ENCODE results near the gene NGDN. TPM values are rescaled to one million over a fixed set of nuclear protein-coding genes. Genes with fewer than 3 reads are reported as not detected.

Gene NGDN
- total and polyA plus RNA-seq, 4 donors = 30.8 to 41.7 (median 35.5) TPM

GRCh38 chr14:23494223-23494622 lies 24.7 kb downstream of the NGDN start:
- intact Hi-C loops (cut with DNase I) = no loop called here
- Histone ChIP-seq H3K36me3 (ENCODE audit: control insufficient read depth in 1 of 2, insufficient read depth in 2 of 2, low read length in 1 of 2) (no peaks in the 10 kb centered on the region), H3K27me3 (ENCODE audit: control insufficient read depth in 1 of 2, insufficient read depth in 2 of 2, low read length in 1 of 2) (no peaks in the 10 kb centered on the region), H3K4me3 (ENCODE audit: low read length in 2 of 2) (no peak overlapping the region), H3K9me3 (ENCODE audit: control insufficient read depth, low read length) (no peaks in the 10 kb centered on the region), H3K4me1 (ENCODE audit: control insufficient read depth in 1 of 2, insufficient read depth in 2 of 2, low read length in 2 of 2) (no peaks in the 10 kb centered on the region), H3K27ac (ENCODE audit: low read depth in 1 of 2, low read length in 2 of 2) (no peak overlapping the region)
- no peak for ATAC-seq (ENCODE audit: low FRiP score)
- no peak for DNase-seq
- WGBS, 2 donors = 49 to 51% methylated on average over 2 of the region's 2 CpGs

GRCh38 chr14:23512156-23512555 lies 42.7 kb downstream of the NGDN start:
- H3K4me3 ChIP-seq (ENCODE audit: low read length in 2 of 2) = no peak overlapping the region
- intact Hi-C loops (cut with DNase I) = no loop called here
- DNase-seq = no peak
- WGBS, 2 donors = 36 to 50% methylated on average over 12 to 13 of the region's 13 CpGs
- H3K36me3 ChIP-seq (ENCODE audit: control insufficient read depth in 1 of 2, insufficient read depth in 2 of 2, low read length in 1 of 2) = peaks cover 0 to 2% of the 10 kb centered on the region in 2 donors
- ATAC-seq (ENCODE audit: low FRiP score) = no peak
- no peaks in the 10 kb centered on the region for H3K27me3 ChIP-seq (ENCODE audit: control insufficient read depth in 1 of 2, insufficient read depth in 2 of 2, low read length in 1 of 2)
- no peaks in the 10 kb centered on the region for H3K9me3 ChIP-seq (ENCODE audit: control insufficient read depth, low read length)
- H3K4me1 ChIP-seq (ENCODE audit: control insufficient read depth in 1 of 2, insufficient read depth in 2 of 2, low read length in 2 of 2) = no peaks in the 10 kb centered on the region
- no peak overlapping the region for H3K27ac ChIP-seq (ENCODE audit: low read depth in 1 of 2, low read length in 2 of 2)

GRCh38 chr14:23513005-23513817 lies 43.7 kb downstream of the NGDN start:
- 81 to 84% methylated on average over 23 to 25 of the region's 25 CpGs for WGBS, 2 donors
- H3K4me3 ChIP-seq (ENCODE audit: low read length in 2 of 2) = no peak overlapping the region

GRCh38 chr14:23513818-23514643 lies 44.5 kb downstream of the NGDN start:
- DNase-seq = no peak
- no peak overlapping the region for H3K4me3 ChIP-seq (ENCODE audit: low read length in 2 of 2)
- intact Hi-C loops (cut with DNase I) = no loop called here
- ATAC-seq (ENCODE audit: low FRiP score) = no peak
- WGBS, 2 donors = 78 to 80% methylated on average over 8 of the region's 8 CpGs
- no peaks in the 10 kb centered on the region for H3K9me3 ChIP-seq (ENCODE audit: control insufficient read depth, low read length)
- H3K27me3 ChIP-seq (ENCODE audit: control insufficient read depth in 1 of 2, insufficient read depth in 2 of 2, low read length in 1 of 2) = no peaks in the 10 kb centered on the region
- H3K4me1 ChIP-seq (ENCODE audit: control insufficient read depth in 1 of 2, insufficient read depth in 2 of 2, low read length in 2 of 2) = no peaks in the 10 kb centered on the region
- H3K36me3 ChIP-seq (ENCODE audit: control insufficient read depth in 1 of 2, insufficient read depth in 2 of 2, low read length in 1 of 2) = peaks cover 0 to 2% of the 10 kb centered on the region in 2 donors
- no peak overlapping the region for H3K27ac ChIP-seq (ENCODE audit: low read depth in 1 of 2, low read length in 2 of 2)

More at GRCh38 chr14:23513005-23513817, 43.7 kb downstream of the NGDN start:
- ATAC-seq (ENCODE audit: low FRiP score) (peak; percentile 20), DNase-seq (no peak)
- Histone ChIP-seq H3K27ac (ENCODE audit: low read depth in 1 of 2, low read length in 2 of 2) (no peak overlapping the region), H3K27me3 (ENCODE audit: control insufficient read depth in 1 of 2, insufficient read depth in 2 of 2, low read length in 1 of 2) (no peaks in the 10 kb centered on the region), H3K4me1 (ENCODE audit: control insufficient read depth in 1 of 2, insufficient read depth in 2 of 2, low read length in 2 of 2) (no peaks in the 10 kb centered on the region), H3K9me3 (ENCODE audit: control insufficient read depth, low read length) (no peaks in the 10 kb centered on the region), H3K36me3 (ENCODE audit: control insufficient read depth in 1 of 2, insufficient read depth in 2 of 2, low read length in 1 of 2) (peaks cover 0 to 2% of the 10 kb centered on the region in 2 donors)
- intact Hi-C loops (cut with DNase I) = no loop called here

GRCh38 chr14:23514644-23514957 lies 45.1 kb downstream of the NGDN start:
- WGBS, 2 donors = 42 to 54% methylated on average over 3 of the region's 3 CpGs
- no peaks in the 10 kb centered on the region for H3K4me1 ChIP-seq (ENCODE audit: control insufficient read depth in 1 of 2, insufficient read depth in 2 of 2, low read length in 2 of 2)
- intact Hi-C loops (cut with DNase I) = no loop called here
- ATAC-seq (ENCODE audit: low FRiP score) (no peak), DNase-seq (no peak)
- no peak overlapping the region for H3K27ac ChIP-seq (ENCODE audit: low read depth in 1 of 2, low read length in 2 of 2)
- H3K4me3 ChIP-seq (ENCODE audit: low read length in 2 of 2) = no peak overlapping the region
- H3K9me3 ChIP-seq (ENCODE audit: control insufficient read depth, low read length) = no peaks in the 10 kb centered on the region
- no peaks in the 10 kb centered on the region for H3K27me3 ChIP-seq (ENCODE audit: control insufficient read depth in 1 of 2, insufficient read depth in 2 of 2, low read length in 1 of 2)
- H3K36me3 ChIP-seq (ENCODE audit: control insufficient read depth in 1 of 2, insufficient read depth in 2 of 2, low read length in 1 of 2) = no peaks in the 10 kb centered on the region

- no peaks in the 10 kb centered on the region for H3K36me3 ChIP-seq (ENCODE audit: control insufficient read depth in 1 of 2, insufficient read depth in 2 of 2, low read length in 1 of 2)
- no peak for DNase-seq
- intact Hi-C loops (cut with DNase I) = no loop called here
- no peaks in the 10 kb centered on the region for H3K4me1 ChIP-seq (ENCODE audit: control insufficient read depth in 1 of 2, insufficient read depth in 2 of 2, low read length in 2 of 2)
- no peak overlapping the region for H3K4me3 ChIP-seq (ENCODE audit: low read length in 2 of 2)
- no peaks in the 10 kb centered on the region for H3K9me3 ChIP-seq (ENCODE audit: control insufficient read depth, low read length)
- WGBS, 2 donors = 64 to 69% methylated on average over 6 of the region's 6 CpGs
- no peak overlapping the region for H3K27ac ChIP-seq (ENCODE audit: low read depth in 1 of 2, low read length in 2 of 2)
- no peaks in the 10 kb centered on the region for H3K27me3 ChIP-seq (ENCODE audit: control insufficient read depth in 1 of 2, insufficient read depth in 2 of 2, low read length in 1 of 2)
- no peak for ATAC-seq (ENCODE audit: low FRiP score)
Observed at GRCh38 chr14:23517650-23518326, 48.3 kb downstream of the NGDN start.

- Histone ChIP-seq H3K9me3 (ENCODE audit: control insufficient read depth, low read length) (no peaks in the 10 kb centered on the region), H3K27me3 (ENCODE audit: control insufficient read depth in 1 of 2, insufficient read depth in 2 of 2, low read length in 1 of 2) (no peaks in the 10 kb centered on the region), H3K4me3 (ENCODE audit: low read length in 2 of 2) (no peak overlapping the region), H3K36me3 (ENCODE audit: control insufficient read depth in 1 of 2, insufficient read depth in 2 of 2, low read length in 1 of 2) (no peaks in the 10 kb centered on the region), H3K4me1 (ENCODE audit: control insufficient read depth in 1 of 2, insufficient read depth in 2 of 2, low read length in 2 of 2) (no peaks in the 10 kb centered on the region), H3K27ac (ENCODE audit: low read depth in 1 of 2, low read length in 2 of 2) (no peak overlapping the region)
- no peak for DNase-seq
- 64 to 71% methylated on average over 4 of the region's 4 CpGs for WGBS, 2 donors
- no peak for ATAC-seq (ENCODE audit: low FRiP score)
- intact Hi-C loops (cut with DNase I) = no loop called here
Observed at GRCh38 chr14:23518709-23519108, 49.2 kb downstream of the NGDN start.

- no peaks in the 10 kb centered on the region for H3K27me3 ChIP-seq (ENCODE audit: control insufficient read depth in 1 of 2, insufficient read depth in 2 of 2, low read length in 1 of 2)
- DNase-seq = no peak
- 73 to 77% methylated on average over 14 of the region's 14 CpGs for WGBS, 2 donors
Observed at GRCh38 chr14:23520899-23521533, 51.5 kb downstream of the NGDN start.

More at GRCh38 chr14:23520899-23521533, 51.5 kb downstream of the NGDN start:
- no peaks in the 10 kb centered on the region for H3K36me3 ChIP-seq (ENCODE audit: control insufficient read depth in 1 of 2, insufficient read depth in 2 of 2, low read length in 1 of 2)
- H3K27ac ChIP-seq (ENCODE audit: low read depth in 1 of 2, low read length in 2 of 2) = no peak overlapping the region
- ATAC-seq (ENCODE audit: low FRiP score) = no peak
- no peaks in the 10 kb centered on the region for H3K4me1 ChIP-seq (ENCODE audit: control insufficient read depth in 1 of 2, insufficient read depth in 2 of 2, low read length in 2 of 2)
- no peaks in the 10 kb centered on the region for H3K9me3 ChIP-seq (ENCODE audit: control insufficient read depth, low read length)
- intact Hi-C loops (cut with DNase I) = no loop called here
- H3K4me3 ChIP-seq (ENCODE audit: low read length in 2 of 2) = no peak overlapping the region

All from aorta (tissue), 5 donors.